Left lung (tissue), 10 donors: Measurements from ENCODE around the gene SIK2. TPM values are rescaled to one million over a fixed set of nuclear protein-coding genes. Genes with fewer than 3 reads are reported as not detected.

Source experiments
- ATAC-seq: fragments of 200-7000 bp; cut with Tn5 transposase; one replicate; pipeline ENCODE4 v1.9.1; 2020; ENCODE audit warnings: moderate library complexity
- DNase-seq, 4 donors: peaks; one replicate each; pipeline ENCODE4 v3.0.0-alpha.2; 2013 to 2020
- H3K27ac ChIP-seq, 2 donors: fragments of 200-600 bp; sonication (generic) in 1 of 2; one replicate each; pipeline versions ENCODE4 v1.5.0 to v1.8.0; 2020 to 2021
- H3K27me3 ChIP-seq, 2 donors: fragments of 200-600 bp; sonication (generic) in 1 of 2; one replicate each; pipeline versions ENCODE4 v1.5.0 to v1.8.0; 2020 to 2021
- H3K36me3 ChIP-seq, 2 donors: fragments of 200-600 bp; sonication (generic) in 1 of 2; one replicate each; pipeline versions ENCODE4 v1.5.0 to v1.8.0; 2020 to 2021
- H3K4me1 ChIP-seq, 2 donors: fragments of 200-600 bp; one replicate each; pipeline ENCODE4 v1.8.0; 2021
- H3K4me3 ChIP-seq, 2 donors: fragments of 200-600 bp; sonication (generic) in 1 of 2; one replicate each; pipeline versions ENCODE4 v1.5.0 to v1.8.0; 2020 to 2021; ENCODE audit warnings: mild to moderate bottlenecking in 1 of 2
- H3K9me3 ChIP-seq, 2 donors: fragments of 200-600 bp; sonication (generic) in 1 of 2; one replicate each; pipeline versions ENCODE4 v1.5.0 to v1.8.0; 2020 to 2021
- intact Hi-C, 2 donors: fragments of 100-400 bp; cut with DNase I; formaldehyde crosslinking; loops; one replicate each; pipeline versions ENCODE4 v1.11.2 to v1.14.2; 2022
- polyA plus RNA-seq, 6 donors: library from polyadenylated mRNA; unstranded; fragments of 120-200 nt; gene quantifications; one replicate each; pipeline ENCODE4 v1.2.1, GENCODE V29; 2013; ENCODE audit not compliant: insufficient read length in 6 of 6
- total RNA-seq, 2 donors: library from RNA; stranded (reverse); fragmentation: NEBNext Ultra II Directional; extraction: Animal tissue kit (Norgen Biotek cat#: 25700); gene quantifications; one replicate each; pipeline ENCODE4 v1.2.1, GENCODE V29; 2021
- TF ChIP-seq, protein P1 (sequence below), 2 donors: fragments of 200-600 bp; sonication (generic) in 1 of 2; IDR thresholded peaks; one replicate each; pipeline versions ENCODE4 v1.5.0 to v1.8.0; 2021; ENCODE audit warnings: antibody characterized with exemption in 2 of 2
- donor health status: DM: no; HTN: yes; CAD: no.
- donor health status: DM: no; HTN: no; CAD: no.

Gene SIK2
- total and polyA plus RNA-seq, 8 donors: 23.3 to 35.1 (median 30.8) TPM

DNA sequence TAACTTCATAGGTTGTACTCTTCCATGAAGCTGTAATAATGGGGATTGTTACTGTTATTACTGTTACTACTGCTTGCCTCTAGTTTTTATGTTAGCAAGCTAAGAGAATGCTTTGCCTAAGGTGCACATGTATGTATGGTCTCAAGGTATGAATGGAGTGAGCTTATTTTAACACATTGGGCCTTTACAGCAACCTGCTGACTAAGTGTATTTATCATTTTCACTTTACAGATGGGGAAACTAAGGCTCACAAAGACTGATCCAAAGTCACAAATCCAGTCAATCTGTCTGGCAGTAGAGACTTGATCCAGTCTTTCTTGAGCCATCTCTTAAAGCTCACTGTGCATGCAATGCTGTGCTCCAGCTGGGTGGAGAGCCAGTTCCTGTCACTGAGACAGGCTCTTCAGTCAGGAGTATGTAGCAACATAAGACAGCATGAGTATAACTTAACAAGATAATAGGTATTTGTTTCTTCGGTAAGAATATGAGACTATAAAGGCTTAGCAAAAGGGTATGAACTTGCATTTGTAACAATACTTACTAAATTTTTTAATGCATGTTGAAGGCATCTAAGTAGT, 97.4 kb downstream of the SIK2 start:
- Histone ChIP-seq H3K4me3 (no peak overlapping the region), H3K36me3 (peaks cover 0 to 36% of the 10 kb centered on the region in 2 donors), H3K9me3 (no peaks in the 10 kb centered on the region), H3K27ac (no peak overlapping the region), H3K27me3 (no peaks in the 10 kb centered on the region), H3K4me1 (peaks cover 7 to 12% of the 10 kb centered on the region in 2 donors)
- DNase-seq: no peak
- TF ChIP-seq, protein P1, sequence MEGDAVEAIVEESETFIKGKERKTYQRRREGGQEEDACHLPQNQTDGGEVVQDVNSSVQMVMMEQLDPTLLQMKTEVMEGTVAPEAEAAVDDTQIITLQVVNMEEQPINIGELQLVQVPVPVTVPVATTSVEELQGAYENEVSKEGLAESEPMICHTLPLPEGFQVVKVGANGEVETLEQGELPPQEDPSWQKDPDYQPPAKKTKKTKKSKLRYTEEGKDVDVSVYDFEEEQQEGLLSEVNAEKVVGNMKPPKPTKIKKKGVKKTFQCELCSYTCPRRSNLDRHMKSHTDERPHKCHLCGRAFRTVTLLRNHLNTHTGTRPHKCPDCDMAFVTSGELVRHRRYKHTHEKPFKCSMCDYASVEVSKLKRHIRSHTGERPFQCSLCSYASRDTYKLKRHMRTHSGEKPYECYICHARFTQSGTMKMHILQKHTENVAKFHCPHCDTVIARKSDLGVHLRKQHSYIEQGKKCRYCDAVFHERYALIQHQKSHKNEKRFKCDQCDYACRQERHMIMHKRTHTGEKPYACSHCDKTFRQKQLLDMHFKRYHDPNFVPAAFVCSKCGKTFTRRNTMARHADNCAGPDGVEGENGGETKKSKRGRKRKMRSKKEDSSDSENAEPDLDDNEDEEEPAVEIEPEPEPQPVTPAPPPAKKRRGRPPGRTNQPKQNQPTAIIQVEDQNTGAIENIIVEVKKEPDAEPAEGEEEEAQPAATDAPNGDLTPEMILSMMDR (IDR thresholded peaks at IDR 0.05): no peak
- intact Hi-C loops: no loop called here
- no peak for ATAC-seq

DNA sequence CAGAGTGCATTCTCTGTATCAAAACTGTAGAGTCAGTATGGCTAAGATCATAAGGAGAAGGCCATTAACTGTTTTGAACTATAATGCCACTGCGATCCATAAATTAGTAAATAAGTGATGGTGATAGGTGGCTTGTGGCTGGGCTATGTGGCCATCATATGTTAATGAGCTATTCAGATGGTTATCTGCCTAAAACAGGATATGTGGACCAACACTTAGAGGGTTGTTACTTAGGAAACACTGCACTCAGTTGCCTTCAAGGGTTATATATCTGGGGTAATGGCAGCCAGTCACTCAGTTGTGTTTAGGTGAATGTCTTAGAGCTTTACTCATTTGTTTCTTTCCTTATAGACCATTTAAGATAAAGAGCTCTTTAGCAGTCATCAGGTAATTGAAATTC, 97.9 kb downstream of the SIK2 start:
- H3K4me1 ChIP-seq: peaks cover 7 to 10% of the 10 kb centered on the region in 2 donors
- intact Hi-C loops: no loop called here
- no peaks in the 10 kb centered on the region for H3K9me3 ChIP-seq
- H3K36me3 ChIP-seq: peaks cover 0 to 41% of the 10 kb centered on the region in 2 donors
- no peak for ATAC-seq
- TF ChIP-seq, protein P1 (IDR thresholded peaks at IDR 0.05): no peak
- no peak overlapping the region for H3K4me3 ChIP-seq
- H3K27me3 ChIP-seq: no peaks in the 10 kb centered on the region
- H3K27ac ChIP-seq: no peak overlapping the region
- no peak for DNase-seq

GRCh38 chr11:111702623-111703022, 100.4 kb downstream of the SIK2 start:
- H3K4me1 ChIP-seq: peaks cover 13 to 15% of the 10 kb centered on the region in 2 donors
- TF ChIP-seq, protein P1 (IDR thresholded peaks at IDR 0.05): no peak
- DNase-seq: no peak
- no peaks in the 10 kb centered on the region for H3K9me3 ChIP-seq
- no peak overlapping the region for H3K27ac ChIP-seq
- intact Hi-C loops: no loop called here
- no peak for ATAC-seq
- H3K36me3 ChIP-seq: peaks cover 0 to 54% of the 10 kb centered on the region in 2 donors
- no peak overlapping the region for H3K4me3 ChIP-seq
- no peaks in the 10 kb centered on the region for H3K27me3 ChIP-seq

- TF ChIP-seq, protein P1 (IDR thresholded peaks at IDR 0.05): no peak
- Histone ChIP-seq H3K4me3 (no peak overlapping the region), H3K27ac (no peak overlapping the region), H3K4me1 (peaks cover 10 to 19% of the 10 kb centered on the region in 2 donors), H3K36me3 (peaks cover 0 to 59% of the 10 kb centered on the region in 2 donors), H3K27me3 (no peaks in the 10 kb centered on the region), H3K9me3 (no peaks in the 10 kb centered on the region)
- ATAC-seq: no peak
- intact Hi-C loops: no loop called here
- peak in 1 of 4 donors; percentile 44 for DNase-seq
Measured at GRCh38 chr11:111703576-111703975, 101.3 kb downstream of the SIK2 start.

DNA sequence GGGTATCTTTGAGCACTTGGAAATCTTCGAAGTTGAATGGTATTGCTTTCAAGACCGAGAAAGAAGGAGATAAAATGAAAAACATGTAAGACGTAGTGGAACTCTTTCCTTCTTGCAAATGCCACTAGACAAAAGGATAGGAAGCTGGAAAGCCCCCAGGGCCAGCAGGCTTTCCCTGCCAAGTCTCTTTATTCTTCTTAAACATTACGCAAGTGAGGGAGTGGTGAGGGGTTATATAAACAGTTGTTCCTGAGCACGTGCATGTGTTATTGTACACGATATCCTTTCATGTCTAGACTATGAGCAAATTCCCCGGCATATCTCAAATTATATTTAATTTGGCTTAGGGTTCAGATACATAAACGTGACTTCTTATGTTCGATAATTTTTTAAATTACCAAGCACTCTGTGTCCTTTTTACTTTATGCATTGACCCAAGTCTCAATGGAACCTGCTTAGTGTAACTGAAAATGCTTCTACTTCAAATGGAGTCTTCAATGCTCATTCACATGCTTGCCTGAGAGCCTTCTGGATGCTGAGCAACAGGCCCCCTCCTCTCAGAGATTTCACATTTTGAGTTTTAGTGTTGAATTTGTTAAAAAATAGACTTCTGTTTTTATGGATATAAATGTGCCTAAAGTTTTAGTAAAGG, 104.9 kb downstream of the SIK2 start:
- ATAC-seq (peak; percentile 84), DNase-seq (peak in 2 of 4 donors; percentile 74 to 92)
- H3K4me1 ChIP-seq: peaks cover 10 to 19% of the 10 kb centered on the region in 2 donors
- TF ChIP-seq, protein P1 (IDR thresholded peaks at IDR 0.05): no peak
- H3K4me3 ChIP-seq: no peak overlapping the region
- H3K27me3 ChIP-seq: no peaks in the 10 kb centered on the region
- no peaks in the 10 kb centered on the region for H3K9me3 ChIP-seq
- H3K27ac ChIP-seq: peak overlapping the region; percentile 57 to 79
- intact Hi-C loops: no loop called here
- peaks cover 0 to 76% of the 10 kb centered on the region in 2 donors for H3K36me3 ChIP-seq
